G401.6 (cell line): ENCODE measurements around the gene TRPM5.

ENCODE experiments used
- FAIRE-seq: peaks from 2 replicates; lab custom pipeline; 2012; peaks lifted over from hg19 to GRCh38; lab: Jason Lieb, UNC

Gene TRPM5

GRCh38 chr11:2420502-2421225 lies 23.6 kb downstream of the TRPM5 start:
- no peak for FAIRE-seq

DNA sequence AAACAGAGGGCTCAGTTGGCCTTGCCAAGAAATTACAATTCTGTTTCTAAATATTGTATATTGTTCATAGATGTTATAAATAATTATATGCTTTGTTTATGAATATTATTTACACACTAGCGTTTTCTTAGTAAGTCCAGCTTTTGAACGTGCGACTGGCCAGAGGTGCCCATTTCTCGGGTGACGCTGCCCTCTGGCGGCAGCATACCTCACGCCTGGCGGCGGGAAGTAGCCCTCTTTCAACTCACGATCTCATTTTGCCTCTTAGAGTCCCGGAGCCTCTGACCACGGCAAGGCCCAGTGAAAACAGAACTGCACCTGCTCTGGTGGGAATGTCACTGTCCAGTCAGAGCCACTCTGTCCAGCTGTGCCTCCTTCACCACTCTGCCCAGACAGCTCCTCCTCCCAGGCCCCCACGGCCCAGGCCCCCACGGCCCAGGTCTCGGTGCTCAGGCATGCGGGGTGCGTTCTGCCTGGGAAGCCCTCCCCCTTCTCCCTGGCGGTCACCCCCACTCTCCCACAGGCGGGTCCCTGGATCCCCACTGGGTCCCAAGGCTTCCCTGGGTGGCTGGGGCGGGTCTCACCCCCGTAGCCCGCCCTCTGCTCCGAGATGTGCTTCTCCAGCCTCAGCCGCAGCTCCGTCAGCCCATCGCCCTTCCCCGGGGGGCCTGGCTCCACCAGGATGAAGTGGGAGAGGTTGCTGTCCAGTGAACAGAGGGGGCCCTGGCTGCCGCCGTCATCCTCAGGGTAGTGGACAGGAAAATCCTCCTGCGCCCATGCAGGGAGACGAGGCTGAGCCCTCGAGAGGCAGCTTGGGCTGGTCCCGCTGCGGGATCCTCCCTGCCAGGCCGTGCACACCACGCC lies 24.4 kb downstream of the TRPM5 start:
- peak; percentile 94 for FAIRE-seq

DNA sequence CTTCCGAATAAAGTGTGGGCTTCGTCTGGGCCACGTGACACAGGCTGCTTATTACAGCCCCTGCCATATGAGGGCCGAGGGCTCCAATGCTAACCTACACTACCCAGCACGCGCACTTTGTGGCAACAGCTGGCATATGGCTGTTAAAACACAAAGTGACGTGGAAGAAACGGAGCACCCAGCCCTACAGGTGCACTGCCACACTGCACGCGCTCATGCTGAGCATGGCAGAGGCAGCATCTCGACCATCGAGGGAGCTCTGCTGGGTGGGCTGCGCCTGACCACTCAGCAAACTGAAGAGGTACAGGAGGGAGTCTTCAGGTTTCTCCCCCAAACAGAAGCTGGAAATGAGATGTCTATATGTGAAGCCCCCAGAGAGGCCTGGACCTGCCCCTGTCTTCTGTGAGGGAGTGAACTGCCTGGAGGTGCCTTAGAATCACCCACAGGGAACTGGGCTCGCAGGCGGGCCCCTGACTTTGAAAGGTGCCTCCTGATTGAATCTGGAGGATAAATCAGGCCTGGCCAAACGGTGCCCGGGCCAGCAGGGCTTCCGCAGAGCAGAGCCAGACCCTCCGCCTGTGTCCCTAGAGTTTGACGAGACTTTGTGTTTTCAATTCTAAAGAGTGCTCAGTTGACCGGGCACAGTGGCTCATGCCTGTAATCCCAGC lies 25.5 kb downstream of the TRPM5 start:
- no peak for FAIRE-seq

GRCh38 chr11:2417856-2418692 lies 26.2 kb downstream of the TRPM5 start:
- FAIRE-seq, result no peak

GRCh38 chr11:2416765-2417164 lies 27.5 kb downstream of the TRPM5 start:
- no peak for FAIRE-seq

DNA sequence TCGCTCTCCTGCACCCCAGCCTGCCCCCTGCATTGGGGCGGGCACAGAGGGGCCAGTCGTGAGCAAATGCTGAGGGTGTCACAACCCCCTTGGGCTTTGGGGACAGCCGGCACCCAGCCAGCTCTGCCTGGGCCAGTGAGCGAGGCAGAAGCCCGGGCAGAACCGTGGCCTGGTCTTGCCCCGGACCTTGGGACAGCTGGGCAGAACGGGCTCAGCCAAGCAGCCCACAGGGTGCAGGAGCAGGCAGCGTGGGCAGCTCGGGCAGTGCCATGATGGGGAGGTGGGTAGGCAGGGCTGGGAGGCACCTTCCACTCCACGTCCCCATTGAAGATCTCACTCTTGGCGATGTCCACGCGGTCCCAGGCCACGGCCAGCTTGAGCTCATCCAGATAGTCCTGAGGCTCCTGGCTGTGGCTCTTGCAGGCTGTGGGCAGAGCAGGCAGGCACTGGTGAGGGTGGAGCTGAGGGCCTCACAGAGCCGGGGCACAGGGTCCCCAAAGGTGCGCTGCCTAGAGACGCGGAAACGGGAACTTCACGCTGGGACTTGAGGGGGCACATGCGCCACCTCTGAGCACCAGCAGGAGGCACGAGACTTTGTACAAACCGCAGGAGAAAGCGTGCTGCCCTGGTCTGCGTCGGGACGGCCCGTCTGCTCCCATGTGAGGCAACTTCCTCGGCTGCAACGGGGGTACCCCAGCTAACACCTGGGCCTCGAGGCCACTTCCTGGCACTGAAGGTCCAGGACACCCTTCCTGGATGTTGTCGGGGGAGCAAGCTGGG lies 28.5 kb downstream of the TRPM5 start:
- no peak for FAIRE-seq

GRCh38 chr11:2415171-2415570 lies 29.1 kb downstream of the TRPM5 start:
- FAIRE-seq, result no peak

DNA sequence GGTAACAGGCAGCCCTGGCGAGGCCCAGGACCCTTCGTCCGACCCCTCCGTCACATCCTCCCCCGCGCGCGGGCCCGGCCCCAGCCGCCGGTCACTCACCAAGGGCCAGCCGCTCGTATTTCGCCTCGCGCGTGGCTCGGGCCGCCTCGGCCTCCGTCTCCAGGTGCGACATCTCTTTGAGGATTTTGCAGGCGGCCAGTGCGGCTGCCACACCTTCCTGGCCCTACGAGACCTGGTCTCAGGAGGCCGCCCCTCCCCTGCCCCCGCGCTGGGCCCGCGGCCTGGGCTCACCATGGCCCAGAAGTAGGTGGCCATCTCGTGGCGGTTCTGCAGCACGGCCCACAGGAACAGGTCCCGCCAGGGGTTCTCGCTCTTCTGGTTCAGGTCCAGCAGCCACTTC lies 29.7 kb downstream of the TRPM5 start:
- FAIRE-seq, result no peak

GRCh38 chr11:2413742-2414579 lies 30.4 kb downstream of the TRPM5 start:
- no peak for FAIRE-seq

GRCh38 chr11:2412323-2412722 lies 32.0 kb downstream of the TRPM5 start:
- no peak for FAIRE-seq

- no peak for FAIRE-seq
Observed at GRCh38 chr11:2411446-2412305, 32.6 kb downstream of the TRPM5 start.

DNA sequence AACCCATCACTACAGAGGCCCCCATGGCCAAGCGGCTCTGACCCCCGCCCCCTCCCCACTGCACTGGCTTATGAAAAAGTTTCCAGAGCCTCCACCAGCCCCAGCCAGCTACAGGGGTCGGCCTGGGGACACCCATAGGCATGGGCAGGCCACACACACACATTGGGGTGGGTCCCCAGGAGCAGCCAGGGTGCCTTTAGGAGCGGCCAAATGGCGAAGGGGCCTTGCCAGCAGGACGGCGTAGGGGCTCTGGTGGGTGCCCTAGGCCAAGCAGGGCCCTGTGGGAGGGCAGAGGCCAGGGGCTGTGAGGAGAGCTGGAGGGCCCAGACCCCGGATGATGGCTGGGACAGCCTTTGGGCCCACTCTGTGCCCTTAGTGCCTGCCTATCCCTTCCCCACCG lies 33.7 kb downstream of the TRPM5 start:
- FAIRE-seq, result no peak

- FAIRE-seq, result no peak
Observed at GRCh38 chr11:2409611-2410468, 34.5 kb downstream of the TRPM5 start.

DNA sequence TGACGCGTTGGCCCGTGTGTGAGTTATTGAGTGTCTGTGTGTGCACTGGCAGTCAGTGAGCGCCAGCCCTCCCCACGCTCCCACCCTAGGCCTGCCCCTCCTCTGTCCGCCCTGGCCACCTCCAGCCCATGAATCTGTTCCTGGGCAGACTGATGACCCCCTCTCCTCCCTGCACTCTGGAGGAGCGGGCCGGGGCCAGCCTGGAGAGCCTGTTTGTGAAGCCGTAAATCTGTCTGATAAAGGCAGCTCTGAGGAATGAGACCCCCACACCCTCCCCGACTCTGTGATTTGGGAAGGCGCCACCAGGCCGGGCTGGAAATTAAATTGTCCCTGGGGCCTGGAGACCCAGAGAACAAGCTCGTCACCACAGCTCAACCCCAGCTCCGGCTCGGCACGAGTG lies 35.2 kb downstream of the TRPM5 start:
- no peak for FAIRE-seq

GRCh38 chr11:2408671-2409070 lies 35.6 kb downstream of the TRPM5 start:
- FAIRE-seq, result no peak

DNA sequence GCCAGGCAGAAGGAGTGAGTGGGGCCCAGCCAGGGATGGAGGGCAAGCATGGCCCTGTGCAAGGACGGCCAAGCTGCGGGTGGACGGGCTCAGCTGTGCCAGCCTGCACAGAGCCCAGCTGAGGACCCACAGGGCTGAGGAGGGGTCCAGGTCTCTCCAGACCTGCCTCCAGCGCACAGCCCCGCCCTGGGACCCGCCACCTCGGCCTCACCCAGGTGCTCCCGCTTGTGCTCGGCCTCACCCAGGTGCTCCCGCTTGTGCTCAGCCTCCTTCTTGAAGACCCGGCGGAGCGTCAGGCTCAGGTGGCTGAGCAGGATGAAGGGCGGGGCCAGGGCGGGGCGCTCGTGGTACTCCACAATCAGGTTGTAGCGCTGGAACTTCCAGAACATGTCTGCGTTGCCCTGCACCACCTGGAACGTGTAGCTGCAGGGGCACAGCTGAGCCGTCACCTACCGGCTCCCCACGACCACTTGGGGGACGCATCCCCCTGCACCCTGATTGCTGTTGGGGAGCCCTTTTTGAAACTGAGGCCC lies 37.4 kb downstream of the TRPM5 start:
- FAIRE-seq, result no peak

- no peak for FAIRE-seq
Observed at GRCh38 chr11:2406451-2406850, 37.9 kb downstream of the TRPM5 start.

GRCh38 chr11:2404735-2405196 lies 39.5 kb downstream of the TRPM5 start:
- no peak for FAIRE-seq
